Activated CD4-positive, alpha-beta T cell treated with anti-CD3 and anti-CD28 coated beads for 36 hours (primary cell): Measurements from ENCODE around the gene RALGAPA1. TPM values are rescaled to one million over a fixed set of nuclear protein-coding genes. Genes with fewer than 3 reads are reported as not detected.

ENCODE experiments used
- ATAC-seq: fragments of 200-7000 bp; cut with Tn5 transposase; one replicate; pipeline ENCODE4 v1.10.0; 2021; ENCODE audit warnings: mild to moderate bottlenecking, moderate library complexity
- CTCF ChIA-PET: fragments of 350-600 bp; sonication (Branson Sonifier 250); formaldehyde crosslinking; loops from one replicate; lab custom pipeline; 2021; ENCODE audit warnings: antibody characterized with exemption; lab: Charles Lee
- POLR2A ChIA-PET: fragments of 350-600 bp; sonication (Branson Sonifier 250); formaldehyde crosslinking; loops from one replicate; lab custom pipeline; 2021; ENCODE audit warnings: antibody characterized with exemption, inconsistent platforms; lab: Charles Lee
- DNase-seq: peaks from one replicate; pipeline ENCODE4 v3.0.0-alpha.2; 2020
- H3K27ac Mint-ChIP-seq: one replicate; pipeline ENCODE4 v1.8.0; 2021; ENCODE audit warnings: mixed read lengths
- H3K27me3 Mint-ChIP-seq: one replicate; pipeline ENCODE4 v1.8.0; 2021; ENCODE audit warnings: mixed read lengths
- H3K36me3 Mint-ChIP-seq: one replicate; pipeline ENCODE4 v1.8.0; 2021; ENCODE audit warnings: low read depth, mixed read lengths
- H3K4me1 Mint-ChIP-seq: one replicate; pipeline ENCODE4 v1.8.0; 2021; ENCODE audit warnings: mixed read lengths
- H3K4me3 Mint-ChIP-seq: one replicate; pipeline ENCODE4 v1.8.0; 2021; ENCODE audit warnings: mild to moderate bottlenecking, moderate library complexity, mixed read lengths
- H3K9me3 Mint-ChIP-seq: one replicate; pipeline ENCODE4 v1.8.0; 2021; ENCODE audit warnings: low read depth, mixed read lengths
- intact Hi-C, 2 experiments: fragments of 100-400 bp; cut with DNase I in 1 of 2; cut with micrococcal nuclease in 1 of 2; formaldehyde crosslinking; loops; one replicate each; pipeline versions ENCODE4 v1.14.2 to v1.15.1; 2022 to 2024; cut with DNase I, micrococcal nuclease
- total RNA-seq, 2 experiments: library from RNA; stranded (reverse); gene quantifications; one replicate each; pipeline ENCODE4 v1.2.3, GENCODE V29; 2021

Gene RALGAPA1
- total RNA-seq, 2 experiments from 2014 or later, result 20.3 to 22.0 TPM

DNA sequence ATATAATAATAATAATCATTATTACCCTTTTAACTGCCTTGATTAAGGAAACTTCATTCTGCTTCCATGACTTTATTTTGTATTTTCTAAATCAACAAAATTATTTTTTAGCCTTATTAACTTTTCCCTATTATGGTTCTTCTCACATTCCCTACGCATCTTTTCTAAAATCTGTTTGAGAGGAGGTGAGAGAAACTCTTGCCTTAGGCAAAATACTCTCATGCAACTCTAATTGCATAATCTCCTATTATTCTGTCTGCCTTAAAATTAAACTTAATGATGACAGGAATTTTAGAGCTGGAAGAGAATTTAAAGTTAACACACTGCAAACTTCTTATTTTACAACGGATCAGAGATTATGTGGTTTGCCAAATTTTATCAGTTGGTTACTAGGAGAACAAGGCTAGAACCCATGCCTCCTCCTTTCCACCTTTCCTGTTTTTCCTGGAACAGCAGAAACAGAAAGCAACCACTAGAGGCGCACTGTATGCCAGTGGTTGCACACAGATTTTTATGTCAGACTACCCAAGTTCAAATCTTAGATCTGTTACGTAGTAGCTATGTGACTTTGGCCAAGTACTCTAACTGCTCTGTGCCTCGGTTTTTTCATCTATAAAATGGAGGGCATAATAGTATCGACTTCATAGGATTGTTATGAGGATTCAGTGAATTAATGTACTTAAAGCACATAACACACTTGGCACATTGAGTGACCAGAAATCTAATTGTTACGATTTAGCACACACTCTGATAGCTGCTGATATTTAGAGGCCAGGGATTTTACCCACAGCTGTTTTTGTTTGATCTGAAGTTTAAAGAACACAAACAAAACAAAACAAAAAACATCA is 12.7 kb upstream of the RALGAPA1 start:
- Mint-ChIP-seq H3K27me3 (no peaks in the 10 kb centered on the region), H3K27ac (no peak overlapping the region), H3K9me3 (no peaks in the 10 kb centered on the region), H3K36me3 (no peaks in the 10 kb centered on the region), H3K4me1 (peaks cover 5% of the 10 kb centered on the region), H3K4me3 (no peak overlapping the region)
- peak; percentile 37 for DNase-seq
- intact Hi-C loops, result no loop called here
- CTCF ChIA-PET, result interaction anchor here (0.8 to 2.4 kb wide), 12 partner anchors 8 to 1120 kb away, joined by 3 to 10 read pairs (median 4); partner anchors contain the start of gene RALGAPA1
- ATAC-seq, result no peak
- POLR2A ChIA-PET, result interaction anchor here (0.6 kb wide), 1 partner anchor 542 kb away, joined by 5 read pairs; no protein-coding TSS in a partner anchor

DNA sequence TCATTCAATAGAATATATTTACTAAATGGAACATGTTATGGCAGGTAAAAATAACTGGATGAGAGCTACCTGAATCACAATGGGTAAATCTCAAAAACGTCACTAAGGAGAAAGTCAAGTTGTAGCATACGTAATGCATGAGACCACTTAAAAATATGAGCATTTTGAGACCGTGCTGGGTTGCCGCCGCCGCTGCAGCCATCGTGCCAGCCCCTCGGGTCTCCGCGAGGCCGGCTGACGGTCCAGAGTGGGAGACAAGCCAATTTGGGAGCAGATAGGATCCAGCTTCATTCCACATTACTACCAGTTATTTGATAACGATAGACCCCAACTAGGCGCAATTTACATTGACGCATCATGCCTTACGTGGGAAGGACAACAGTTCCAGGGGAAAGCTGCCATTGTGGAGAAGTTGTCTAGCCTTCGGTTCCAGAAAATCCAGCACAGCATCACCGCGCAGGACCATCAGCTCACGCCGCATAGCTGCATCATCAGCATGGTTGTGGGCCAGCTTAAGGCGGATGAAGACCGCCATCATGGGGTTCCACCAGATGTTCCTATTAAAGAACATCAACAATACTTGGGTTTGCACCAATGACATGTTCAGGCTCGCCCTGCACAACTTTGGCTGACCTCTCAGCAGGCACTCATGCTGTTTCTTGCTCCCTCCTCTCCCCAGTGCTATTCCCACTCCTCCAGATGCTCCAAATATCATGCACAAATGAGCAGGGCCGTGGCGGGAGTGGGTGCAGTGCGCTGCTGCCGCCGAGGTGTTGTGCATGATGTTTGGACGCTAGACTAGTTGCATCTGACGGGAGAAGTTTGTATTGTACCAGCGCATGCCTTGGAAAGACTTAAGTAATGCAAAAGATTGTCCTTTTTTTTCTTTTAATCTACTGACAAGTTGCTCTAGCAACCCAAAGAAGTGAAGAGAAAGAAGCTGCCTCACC is 10.8 kb upstream of the RALGAPA1 start:
- intact Hi-C loops, result no loop called here
- CTCF ChIA-PET, result interaction anchor here (1.0 to 2.4 kb wide), 2 partner anchors 13 to 131 kb away, joined by 6 to 10 read pairs; no protein-coding TSS in a partner anchor
- DNase-seq (no peak), ATAC-seq (no peak)
- Mint-ChIP-seq H3K36me3 (no peaks in the 10 kb centered on the region), H3K4me3 (no peak overlapping the region), H3K27me3 (no peaks in the 10 kb centered on the region), H3K4me1 (no peaks in the 10 kb centered on the region), H3K27ac (no peak overlapping the region), H3K9me3 (no peaks in the 10 kb centered on the region)
- POLR2A ChIA-PET, result no interaction called here

DNA sequence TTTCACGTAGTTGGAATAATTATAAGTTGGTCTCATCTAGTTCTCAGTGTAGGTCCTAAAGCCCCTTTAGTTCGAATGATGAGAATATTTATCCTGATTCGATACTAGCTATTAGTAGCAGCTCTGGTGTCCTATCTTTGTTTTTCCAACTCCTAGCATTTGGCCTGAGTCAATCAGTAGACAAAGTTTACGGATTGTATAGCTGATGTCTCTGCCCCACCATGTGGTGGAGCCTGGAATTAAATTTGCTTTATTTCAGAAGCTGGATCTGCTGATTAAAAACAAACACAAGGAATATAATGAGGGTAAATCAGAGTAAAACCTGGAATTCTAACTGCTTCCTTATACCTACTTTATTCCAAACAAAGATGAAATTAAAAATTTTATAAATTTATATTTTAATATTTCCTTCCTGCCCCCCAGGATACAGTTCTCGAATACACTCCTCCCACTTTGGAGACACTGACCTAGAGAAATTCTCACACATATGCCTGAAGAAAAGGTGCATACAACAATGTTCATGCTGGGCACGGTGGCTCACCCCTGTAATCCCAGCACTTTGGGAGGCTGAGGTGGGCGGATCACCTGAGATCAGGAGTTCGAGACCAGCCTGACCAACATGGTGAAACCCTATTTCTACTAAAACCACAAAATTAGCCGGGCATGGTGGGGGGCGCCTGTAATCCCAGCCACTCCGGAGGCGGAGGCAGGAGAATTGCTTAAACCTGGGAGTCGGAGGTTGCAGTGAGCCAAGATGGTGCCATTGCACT is 9.4 kb upstream of the RALGAPA1 start:
- DNase-seq (peak; percentile 44), ATAC-seq (peak; percentile 46)
- no peaks in the 10 kb centered on the region for H3K4me1 Mint-ChIP-seq
- ChIA-PET POLR2A (interaction anchor here (1.7 kb wide), 1 partner anchor 8 kb away, joined by 5 read pairs; the partner anchor contains the start of gene BRMS1L), CTCF (interaction anchor here (0.6 to 2.2 kb wide), 14 partner anchors 9 to 654 kb away, joined by 3 to 15 read pairs (median 4); no protein-coding TSS in a partner anchor)
- no peak overlapping the region for H3K4me3 Mint-ChIP-seq
- no peaks in the 10 kb centered on the region for H3K27me3 Mint-ChIP-seq
- H3K36me3 Mint-ChIP-seq, result no peaks in the 10 kb centered on the region
- intact Hi-C loops, result no loop called here
- H3K9me3 Mint-ChIP-seq, result no peaks in the 10 kb centered on the region
- no peak overlapping the region for H3K27ac Mint-ChIP-seq

DNA sequence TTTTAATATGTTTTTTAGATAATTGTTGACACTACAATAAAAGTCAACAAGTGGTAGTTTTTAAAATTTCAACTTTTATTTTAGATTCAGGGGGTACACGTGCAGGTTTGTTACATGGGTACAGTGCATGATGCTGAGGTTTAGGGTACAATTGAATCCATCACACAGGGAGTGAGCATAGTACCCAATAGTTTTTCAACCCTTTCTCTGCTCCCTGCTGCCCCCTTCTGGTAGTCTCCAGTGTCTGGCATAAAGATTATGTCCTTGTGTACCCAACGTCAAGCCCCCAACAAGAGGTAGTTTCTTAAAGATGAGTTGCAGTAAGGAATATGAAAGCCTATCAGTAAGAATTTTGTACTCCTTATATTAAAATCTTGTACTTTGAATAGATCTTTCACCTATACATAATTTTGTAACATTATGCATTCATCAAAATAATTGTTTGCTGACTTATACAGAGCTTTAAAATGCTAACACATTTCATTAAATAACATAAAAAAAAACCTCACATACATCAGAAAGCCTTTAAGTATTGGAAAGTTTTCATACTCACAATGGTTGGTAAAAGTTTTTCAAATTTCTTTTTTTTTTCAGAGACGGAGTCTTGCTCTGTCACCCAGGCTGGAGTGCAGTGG is 5.4 kb upstream of the RALGAPA1 start:
- DNase-seq, result peak; percentile 90
- Mint-ChIP-seq H3K9me3 (no peaks in the 10 kb centered on the region), H3K27ac (no peak overlapping the region), H3K27me3 (no peaks in the 10 kb centered on the region), H3K36me3 (no peaks in the 10 kb centered on the region), H3K4me1 (no peaks in the 10 kb centered on the region), H3K4me3 (no peak overlapping the region)
- ChIA-PET CTCF (interaction anchor here (0.7 to 2.0 kb wide), 20 partner anchors 8 to 972 kb away, joined by 3 to 6 read pairs (median 3); partner anchors contain the start of gene BRMS1L), POLR2A (interaction anchor here (0.6 to 0.7 kb wide), 2 partner anchors 120 to 256 kb away, joined by 3 to 5 read pairs; no protein-coding TSS in a partner anchor)
- peak; percentile 89 for ATAC-seq
- intact Hi-C loops, result loop anchor here (1.0 to 5.0 kb wide), 5 partner anchors 126 to 377 kb away; partner anchors contain the start of gene INSM2 (in 1 of the 2)

DNA sequence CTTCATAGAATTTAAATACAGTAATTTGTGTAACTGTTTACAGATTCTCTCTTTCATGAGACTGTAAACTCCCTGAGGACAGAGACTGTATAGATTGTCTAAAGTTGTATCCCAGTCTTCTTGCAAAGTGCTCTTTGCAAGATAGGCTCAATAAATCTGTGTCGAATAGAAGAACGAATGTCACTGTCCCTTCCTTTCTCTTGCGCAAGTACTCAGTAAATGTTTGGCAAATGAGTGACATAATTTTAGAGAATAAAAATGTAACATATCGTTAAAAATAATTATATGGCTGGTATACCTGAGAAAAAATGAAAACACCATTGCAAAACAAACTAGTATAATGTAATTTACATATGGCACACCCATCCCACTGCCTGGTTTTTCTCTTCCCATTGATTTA is 1.9 kb upstream of the RALGAPA1 start:
- Mint-ChIP-seq H3K27ac (no peak overlapping the region), H3K27me3 (no peaks in the 10 kb centered on the region), H3K4me1 (peaks cover 21% of the 10 kb centered on the region), H3K36me3 (no peaks in the 10 kb centered on the region), H3K9me3 (no peaks in the 10 kb centered on the region), H3K4me3 (no peak overlapping the region)
- ChIA-PET CTCF (no interaction called here), POLR2A (no interaction called here)
- DNase-seq (no peak), ATAC-seq (no peak)
- intact Hi-C loops, result loop anchor here (5.0 kb wide), 3 partner anchors 124 to 374 kb away; partner anchors contain the start of gene INSM2 (in 1 of the 2)

DNA sequence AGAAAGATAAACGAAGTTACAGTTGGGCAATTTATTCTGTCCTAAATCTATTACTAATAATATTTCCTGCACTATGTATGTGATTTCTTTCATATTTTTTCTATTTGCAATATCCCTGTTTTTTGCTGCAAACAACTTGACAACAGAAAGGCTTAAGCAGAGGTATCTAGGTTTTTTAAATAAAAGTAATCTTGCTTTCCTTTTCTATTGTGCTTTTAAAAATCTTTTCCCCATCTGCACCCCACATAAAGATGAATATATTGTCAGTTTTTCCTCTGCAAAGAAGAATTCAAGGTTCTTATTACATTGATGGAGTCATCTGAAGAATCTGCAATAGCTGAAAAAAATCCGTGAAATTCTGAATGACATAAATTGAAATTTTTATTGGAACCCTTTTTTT is 502 bp upstream of the RALGAPA1 start:
- DNase-seq (no peak), ATAC-seq (no peak)
- Mint-ChIP-seq H3K27me3 (no peaks in the 10 kb centered on the region), H3K4me3 (peak overlapping the region; percentile 95), H3K36me3 (peaks cover 1% of the 10 kb centered on the region), H3K4me1 (peaks cover 24% of the 10 kb centered on the region), H3K27ac (no peak overlapping the region), H3K9me3 (no peaks in the 10 kb centered on the region)
- intact Hi-C loops, result loop anchor here (1.0 to 10.0 kb wide), 10 partner anchors 17 to 935 kb away; partner anchors contain the start of genes BRMS1L (in 2 of the 2), FAM177A1 (in 2 of the 2), BAZ1A (in 1 of the 2) and MBIP (in 1 of the 2)
- POLR2A ChIA-PET, result interaction anchor here (1.0 kb wide), 1 partner anchor 17 kb away, joined by 5 read pairs; the partner anchor contains the start of gene BRMS1L
- CTCF ChIA-PET, result interaction anchor here (1.0 kb wide), 2 partner anchors 8 to 13 kb away, joined by 5 to 9 read pairs; no protein-coding TSS in a partner anchor

DNA sequence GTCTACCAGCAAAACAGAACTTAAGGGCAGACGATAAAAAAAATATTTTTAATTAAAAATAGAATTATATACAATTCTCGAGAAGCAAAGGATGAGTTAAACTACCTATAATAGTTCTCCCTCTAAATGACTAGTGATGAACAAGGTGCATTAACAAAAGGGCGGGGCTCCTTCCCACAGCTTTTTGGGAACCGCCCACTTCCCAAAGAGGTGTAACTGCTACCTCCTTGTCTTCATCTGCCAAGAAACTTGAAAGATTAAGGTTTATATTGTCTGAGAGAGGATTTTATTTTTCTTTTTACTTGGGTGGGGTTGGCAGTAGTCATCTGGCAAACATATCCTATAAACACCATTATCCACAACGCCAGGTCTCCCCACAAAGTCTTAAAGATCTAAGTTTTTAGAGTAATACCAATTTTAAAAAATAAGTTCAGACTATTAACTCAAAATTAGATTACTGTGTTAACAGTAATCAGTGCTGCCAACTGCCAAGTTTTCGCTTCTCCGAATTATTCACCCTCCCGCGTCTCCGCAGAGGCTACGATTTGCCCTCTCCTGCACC is 938 bp downstream of the RALGAPA1 start:
- ATAC-seq (no peak), DNase-seq (peak; percentile 54)
- Mint-ChIP-seq H3K27me3 (no peaks in the 10 kb centered on the region), H3K4me1 (peaks cover 24% of the 10 kb centered on the region), H3K36me3 (peaks cover 7% of the 10 kb centered on the region), H3K27ac (peak overlapping the region; percentile 97), H3K4me3 (peak overlapping the region; percentile 95), H3K9me3 (no peaks in the 10 kb centered on the region)
- ChIA-PET POLR2A (no interaction called here), CTCF (interaction anchor here (0.8 to 3.0 kb wide), 4 partner anchors 10 to 152 kb away, joined by 3 to 15 read pairs (median 4); no protein-coding TSS in a partner anchor)
- intact Hi-C loops, result loop anchor here (2.0 to 10.0 kb wide), 8 partner anchors 41 to 933 kb away; partner anchors contain the start of genes BAZ1A (in 1 of the 2), FAM177A1 (in 1 of the 2), MBIP (in 1 of the 2) and PPP2R3C (in 1 of the 2)

DNA sequence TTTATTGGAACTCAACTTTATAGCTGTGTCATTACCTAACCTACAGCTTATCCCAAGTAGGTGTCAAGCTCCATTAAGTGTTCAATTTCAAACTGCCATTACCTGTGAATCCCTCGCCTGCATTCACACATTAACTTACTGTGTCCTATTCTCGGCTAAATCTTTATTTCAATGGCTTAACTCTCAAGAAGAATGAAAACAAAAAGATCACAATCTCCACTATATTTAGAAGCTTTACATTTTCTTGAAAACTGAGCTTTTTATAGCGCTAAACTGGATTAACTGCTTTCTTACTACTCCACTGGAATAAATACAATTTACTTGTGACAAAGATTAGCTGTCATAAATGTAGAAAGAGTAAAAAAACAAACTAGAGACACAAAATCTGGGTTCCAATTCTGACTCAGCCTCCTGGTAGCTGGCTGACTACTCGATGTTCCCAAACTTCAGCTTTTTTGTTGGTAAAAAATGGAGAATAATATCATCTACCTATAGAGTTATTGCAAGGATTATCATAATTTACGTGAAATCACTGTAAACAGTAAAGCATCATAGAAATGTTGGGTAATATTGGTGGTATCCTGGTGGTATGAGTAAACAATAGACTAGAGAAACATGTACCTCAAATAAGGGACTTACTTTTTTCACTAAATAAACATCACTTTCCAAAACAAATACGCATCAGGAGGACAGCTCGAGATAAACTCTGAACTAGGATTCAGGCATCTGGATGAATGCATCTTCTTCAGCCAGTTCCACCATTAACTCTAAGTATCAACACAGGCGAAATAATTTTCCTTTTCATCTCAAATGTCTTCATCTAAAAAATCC is 1.7 kb downstream of the RALGAPA1 start:
- peak overlapping the region; percentile 70 for H3K27ac Mint-ChIP-seq
- ATAC-seq (no peak), DNase-seq (no peak)
- H3K27me3 Mint-ChIP-seq, result no peaks in the 10 kb centered on the region
- H3K4me3 Mint-ChIP-seq, result peak overlapping the region; percentile 95
- H3K4me1 Mint-ChIP-seq, result peaks cover 27% of the 10 kb centered on the region
- CTCF ChIA-PET, result interaction anchor here (0.6 to 3.0 kb wide), 11 partner anchors 9 to 371 kb away, joined by 3 to 15 read pairs (median 3); no protein-coding TSS in a partner anchor
- H3K9me3 Mint-ChIP-seq, result no peaks in the 10 kb centered on the region
- peaks cover 11% of the 10 kb centered on the region for H3K36me3 Mint-ChIP-seq
- POLR2A ChIA-PET, result no interaction called here
- intact Hi-C loops, result loop anchor here (5.0 to 10.0 kb wide), 6 partner anchors 40 to 933 kb away; partner anchors contain the start of genes BAZ1A (in 1 of the 2), FAM177A1 (in 1 of the 2), MBIP (in 1 of the 2) and PPP2R3C (in 1 of the 2)
